NCI-H187 treated with DMSO at 0.1 percent for 48 hours (cell line): Measurements from ENCODE around the gene RBM44.
"Not testable (repeated sequence)": the region's sequence is repeated elsewhere in the genome, so short reads cannot be mapped to it uniquely, and the experiment has no call there.

Experiments
- DNase-seq: peaks from one replicate; lab custom pipeline; 2025; lab: John Stamatoyannopoulos, UW

RBM44 gene

DNA sequence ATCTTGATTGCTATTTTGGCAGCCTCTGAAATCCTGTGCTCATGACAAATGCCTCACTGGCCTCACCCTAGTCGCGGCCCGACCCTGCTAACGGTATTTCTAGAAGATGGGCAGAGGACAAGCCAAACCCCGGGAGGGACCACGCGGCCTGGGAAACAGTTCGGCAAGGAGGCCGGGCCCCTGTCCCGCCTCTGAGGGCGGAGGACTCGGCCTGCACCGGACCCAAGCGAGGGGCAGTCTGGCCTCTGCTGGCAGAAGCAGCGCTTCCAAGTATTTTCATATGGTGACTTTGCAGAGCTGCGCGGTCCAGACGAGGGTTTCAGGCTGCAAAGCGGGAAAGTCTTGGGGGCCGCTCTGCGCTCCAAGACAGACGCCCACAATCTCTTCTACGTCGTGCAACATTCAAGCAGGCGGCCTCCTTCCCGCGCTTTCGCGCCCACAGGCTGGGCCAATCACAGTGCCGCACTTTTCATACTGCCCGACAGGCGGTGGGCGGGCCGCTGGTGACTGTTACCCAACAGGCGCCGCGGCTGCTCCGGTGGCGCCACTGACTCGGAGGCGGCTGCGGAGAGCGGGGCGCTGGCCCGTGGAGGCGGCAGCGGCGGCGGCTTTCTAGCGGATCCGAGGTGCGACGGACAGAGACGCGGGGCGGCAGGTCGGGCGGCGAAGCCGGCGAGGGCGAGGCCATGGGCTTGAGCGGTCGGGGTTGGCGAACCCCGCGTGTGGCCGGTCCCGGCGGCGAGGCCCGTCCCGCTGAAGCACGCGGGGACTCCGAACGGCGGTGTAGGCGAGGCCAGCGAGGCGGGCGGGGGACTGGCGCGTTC lies at the start of gene RBM44:
Gene RBM44, plus strand, starts transcription at position 544 of the 824 bp plus-strand sequence. CDS start 14,831 bp downstream, outside the sequence.
- DNase-seq: no peak

GRCh38 chr2:237749002-237749401 lies 49.6 kb upstream of the RBM44 start:
- DNase-seq: no peak

DNA sequence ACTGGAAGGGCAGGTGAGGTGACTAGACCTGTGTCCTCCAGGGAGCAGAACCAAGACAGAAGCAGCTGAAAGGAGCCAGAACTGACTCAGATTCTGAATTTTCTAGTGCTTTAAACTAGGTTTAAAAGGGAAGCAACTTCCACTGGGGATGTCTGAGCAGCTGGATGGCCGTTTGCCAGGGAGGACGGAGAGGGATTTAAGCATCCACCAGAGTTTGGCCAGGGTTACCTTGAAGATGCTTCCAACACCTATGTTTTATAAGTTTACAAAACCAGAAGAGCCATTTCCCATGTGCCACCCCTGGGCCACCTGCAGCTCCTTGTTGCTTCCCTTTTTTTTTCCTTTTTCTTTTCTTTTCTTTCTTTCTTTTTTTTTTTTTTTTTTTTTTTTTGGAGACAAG lies 48.6 kb upstream of the RBM44 start:
- no peak for DNase-seq

DNA sequence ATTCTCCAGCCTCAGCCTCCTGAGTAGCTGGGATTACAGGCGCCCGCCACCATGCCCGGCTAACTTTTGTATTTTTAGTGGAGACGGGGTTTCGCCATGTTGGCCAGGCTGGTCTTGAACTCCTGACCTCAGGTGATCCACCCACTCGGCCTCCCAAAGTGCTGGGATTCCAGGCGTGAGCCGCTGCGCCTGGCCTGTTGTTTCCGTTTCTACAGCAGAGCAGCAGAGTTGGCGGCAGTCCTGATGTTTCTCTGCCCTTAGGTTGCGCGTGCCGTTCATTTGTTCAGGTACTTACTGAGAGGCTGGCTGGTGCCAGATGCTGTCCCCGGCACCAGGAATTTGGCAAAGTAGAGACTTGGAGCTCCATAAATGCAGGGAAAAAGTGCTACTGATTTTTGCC lies 48.1 kb upstream of the RBM44 start:
- DNase-seq: not testable (repeated sequence)

GRCh38 chr2:237752761-237753165 lies 45.8 kb upstream of the RBM44 start:
- DNase-seq: no peak

GRCh38 chr2:237754182-237754581 lies 44.4 kb upstream of the RBM44 start:
- no peak for DNase-seq

- no peak for DNase-seq
These were observed 43.8 kb upstream of the RBM44 start for GRCh38 chr2:237754626-237755248.

GRCh38 chr2:237757616-237758015 lies 41.0 kb upstream of the RBM44 start:
- no peak for DNase-seq

- no peak for DNase-seq
These were observed 40.4 kb upstream of the RBM44 start for GRCh38 chr2:237758185-237758584.

- DNase-seq: no peak
These were observed 39.4 kb upstream of the RBM44 start for GRCh38 chr2:237759176-237759575.

GRCh38 chr2:237760506-237761502 lies 37.8 kb upstream of the RBM44 start:
- DNase-seq: no peak

DNA sequence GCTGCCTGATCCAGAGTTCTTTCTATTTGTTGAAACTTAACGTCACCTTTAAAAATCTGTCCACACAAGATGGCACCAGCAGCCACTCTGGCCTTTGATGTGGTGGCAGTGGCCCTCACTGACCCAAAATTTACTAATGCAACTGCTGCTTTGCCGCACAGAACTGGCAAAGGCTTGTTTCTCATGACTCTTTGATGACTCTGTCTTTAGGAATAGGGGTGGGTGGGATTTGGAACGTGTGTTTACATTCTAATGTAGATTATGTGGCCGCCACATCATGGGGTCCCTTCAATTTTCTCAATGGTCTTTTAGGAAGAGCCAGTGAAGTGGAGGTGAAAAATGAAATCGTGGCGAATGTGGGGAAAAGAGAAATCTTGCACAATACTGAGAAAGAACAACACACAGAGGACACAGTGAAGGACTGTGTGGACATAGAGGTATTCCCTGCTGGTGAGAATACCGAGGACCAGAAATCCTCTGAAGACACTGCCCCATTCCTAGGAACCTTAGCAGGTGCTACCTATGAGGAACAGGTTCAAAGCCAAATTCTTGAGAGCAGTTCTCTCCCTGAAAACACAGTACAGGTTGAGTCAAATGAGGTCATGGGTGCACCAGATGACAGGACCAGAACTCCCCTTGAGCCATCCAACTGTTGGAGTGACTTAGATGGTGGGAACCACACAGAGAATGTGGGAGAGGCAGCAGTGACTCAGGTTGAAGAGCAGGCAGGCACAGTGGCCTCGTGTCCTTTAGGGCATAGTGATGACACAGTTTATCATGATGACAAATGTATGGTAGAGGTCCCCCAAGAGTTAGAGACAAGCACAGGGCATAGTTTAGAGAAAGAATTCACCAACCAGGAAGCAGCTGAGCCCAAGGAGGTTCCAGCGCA lies 36.0 kb upstream of the RBM44 start:
- DNase-seq: not testable (repeated sequence)

DNA sequence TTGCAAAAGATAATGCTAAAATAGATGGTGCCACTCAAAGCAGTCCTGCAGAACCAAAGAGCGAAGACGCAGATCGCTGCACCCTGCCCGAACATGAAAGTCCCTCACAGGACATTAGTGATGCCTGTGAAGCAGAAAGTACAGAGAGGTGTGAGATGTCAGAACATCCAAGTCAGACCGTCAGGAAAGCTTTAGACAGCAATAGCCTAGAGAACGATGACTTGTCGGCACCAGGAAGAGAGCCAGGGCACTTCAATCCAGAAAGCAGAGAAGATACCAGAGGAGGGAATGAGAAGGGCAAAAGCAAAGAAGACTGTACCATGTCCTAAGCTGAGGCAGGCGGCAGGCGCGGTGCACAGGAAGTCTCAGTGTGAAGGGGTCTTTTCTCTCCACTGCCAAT lies 34.8 kb upstream of the RBM44 start:
- no peak for DNase-seq

GRCh38 chr2:237765122-237765521 lies 33.5 kb upstream of the RBM44 start:
- not testable (repeated sequence) for DNase-seq

DNA sequence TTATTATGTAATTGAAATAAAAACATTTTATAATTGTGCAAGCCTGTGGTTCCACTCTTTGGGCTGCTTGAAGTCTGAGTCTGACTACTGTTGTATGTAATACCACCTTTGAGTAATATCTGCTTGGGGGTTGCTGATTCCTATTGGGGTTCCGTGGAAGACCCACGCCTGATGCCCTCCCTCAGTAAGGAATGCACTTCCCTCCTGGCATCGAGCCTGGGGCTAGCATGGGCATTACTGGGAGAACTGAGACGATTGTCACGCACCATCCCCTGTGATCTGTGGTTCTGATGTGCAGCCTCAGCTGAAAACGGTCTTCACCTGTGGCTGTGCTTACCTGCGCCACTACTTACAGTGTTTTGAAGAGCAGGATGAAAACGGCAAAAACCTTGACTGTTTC lies 32.7 kb upstream of the RBM44 start:
- no peak for DNase-seq

GRCh38 chr2:237766340-237766739 lies 32.2 kb upstream of the RBM44 start:
- DNase-seq: no peak

DNA sequence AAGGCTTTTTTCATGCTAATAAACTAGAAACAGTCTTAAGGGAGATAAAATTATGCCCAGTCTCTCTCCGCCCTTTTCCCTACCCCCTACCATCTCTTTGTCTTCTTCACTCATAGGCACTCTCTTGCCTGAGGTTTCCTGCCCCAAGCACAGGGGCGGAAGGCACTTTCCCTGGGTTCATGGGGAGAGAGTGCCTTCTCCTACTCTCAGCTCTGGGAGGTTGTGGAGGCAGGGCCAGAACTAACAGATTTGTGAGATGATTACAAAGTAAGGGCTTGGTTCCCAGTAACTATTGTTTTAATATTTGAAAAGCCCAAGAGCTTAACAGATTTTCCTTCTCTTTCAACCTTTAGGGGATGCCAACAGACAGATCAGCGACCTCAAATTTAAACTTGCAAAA lies 26.1 kb upstream of the RBM44 start:
- DNase-seq: no peak

DNA sequence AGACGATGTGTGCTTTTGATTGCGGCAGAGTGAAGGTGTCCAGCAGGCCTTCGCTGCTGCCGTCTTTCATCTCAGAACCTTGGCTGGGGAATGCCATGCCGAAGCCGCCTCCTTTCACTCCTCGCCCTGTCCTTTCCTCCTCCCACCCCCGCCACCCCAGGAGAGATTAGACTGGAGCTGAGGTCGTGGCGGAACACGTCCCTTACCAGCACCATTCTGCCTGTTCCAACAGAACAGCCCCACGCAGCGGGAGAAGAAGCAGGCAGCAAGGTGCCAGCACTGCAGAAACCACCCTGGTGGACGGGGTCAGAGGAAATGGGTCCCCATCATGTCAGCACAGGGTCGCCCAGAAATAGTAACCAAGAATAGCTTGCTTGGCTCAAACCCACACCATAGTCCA lies 24.8 kb upstream of the RBM44 start:
- no peak for DNase-seq

- no peak for DNase-seq
These were observed 23.6 kb upstream of the RBM44 start for GRCh38 chr2:237774811-237775553.

- no peak for DNase-seq
These were observed 19.1 kb upstream of the RBM44 start for GRCh38 chr2:237779521-237779920.

DNA sequence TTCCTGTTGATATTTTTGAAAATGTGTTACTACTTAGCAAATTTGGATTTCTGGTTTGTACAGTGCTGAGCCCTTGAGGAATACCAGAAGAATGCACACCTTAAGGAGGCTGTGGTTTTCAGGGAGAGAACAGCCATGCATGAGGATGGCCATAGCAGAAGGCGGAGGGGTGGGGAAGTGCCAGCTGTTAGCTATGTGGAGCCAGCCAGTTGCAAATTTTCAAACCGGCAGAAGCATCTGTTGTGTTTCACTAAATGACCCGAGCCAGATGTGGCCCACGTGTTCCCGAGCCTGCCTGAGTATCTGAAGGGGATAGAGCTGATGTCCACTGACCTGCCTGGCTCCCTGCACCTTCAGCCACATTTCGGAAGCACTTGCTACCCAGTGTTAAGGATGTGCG lies 16.4 kb upstream of the RBM44 start:
- DNase-seq: no peak
